Keratinocyte (primary cell): Measurements from ENCODE around the gene POFUT2. TPM values are rescaled to one million over a fixed set of nuclear protein-coding genes. Genes with fewer than 3 reads are reported as not detected.

Experiments
- DNase-seq: peaks from one replicate; pipeline ENCODE4 v3.0.0-alpha.2; 2011; ENCODE audit warnings: low read depth, missing footprints, low spot score
- FAIRE-seq: peaks from 2 replicates; lab custom pipeline; 2011; peaks lifted over from hg19 to GRCh38; lab: Jason Lieb, UNC
- H2AFZ ChIP-seq: 2 replicates; pipeline ENCODE4 v1.6.0; 2012; ENCODE audit warnings: low read length, control low read depth, inconsistent platforms; ENCODE audit not compliant: control insufficient read depth
- H3K27ac ChIP-seq: 2 replicates; pipeline ENCODE4 v1.5.1; 2011; ENCODE audit warnings: low read length; ENCODE audit not compliant: control insufficient read depth, insufficient read depth
- H3K27me3 ChIP-seq: 3 replicates; pipeline ENCODE4 v1.6.0; 2011; ENCODE audit warnings: low read length; ENCODE audit not compliant: control insufficient read depth, insufficient read depth; ENCODE audit errors: extremely low read depth
- H3K36me3 ChIP-seq, 2 experiments: 2 replicates in 1 of 2; 3 replicates in 1 of 2; pipeline ENCODE4 v1.5.1; 2011; ENCODE audit warnings: low read length in 2 of 2, mild to moderate bottlenecking in 1 of 2; ENCODE audit not compliant: control insufficient read depth in 2 of 2, insufficient read depth in 2 of 2; ENCODE audit errors: extremely low read depth in 1 of 2
- H3K4me1 ChIP-seq: 3 replicates; pipeline ENCODE4 v1.5.1; 2011; ENCODE audit warnings: low read length; ENCODE audit not compliant: control insufficient read depth, insufficient read depth; ENCODE audit errors: extremely low read depth
- H3K4me2 ChIP-seq: 3 replicates; pipeline ENCODE4 v1.6.0; 2011; ENCODE audit warnings: low read depth, low read length; ENCODE audit not compliant: control insufficient read depth, insufficient read depth; ENCODE audit errors: extremely low read depth
- H3K4me3 ChIP-seq, 3 experiments: fragments of 200-600 bp in 1 of 3; sonication (generic) in 1 of 3; 2 replicates in 2 of 3; 3 replicates in 1 of 3; pipeline ENCODE4 v1.5.1; 2011 to 2016; ENCODE audit warnings: low read length in 3 of 3, mild to moderate bottlenecking in 3 of 3, control low read depth in 2 of 3, inconsistent platforms in 1 of 3, low read depth in 1 of 3, mixed read lengths in 1 of 3, mixed run types in 1 of 3, moderate library complexity in 1 of 3; ENCODE audit not compliant: control insufficient read depth in 2 of 3, insufficient read depth in 2 of 3; ENCODE audit errors: extremely low read depth in 1 of 3
- H3K79me2 ChIP-seq: 2 replicates; pipeline ENCODE4 v1.6.0; 2012; ENCODE audit warnings: low read length; ENCODE audit not compliant: control insufficient read depth, insufficient read depth
- H3K9ac ChIP-seq: 3 replicates; pipeline ENCODE4 v1.6.0; 2011; ENCODE audit warnings: low read length; ENCODE audit not compliant: control insufficient read depth, insufficient read depth; ENCODE audit errors: extremely low read depth
- H3K9me1 ChIP-seq: 3 replicates; pipeline ENCODE4 v1.6.0; 2011; ENCODE audit warnings: low read length; ENCODE audit not compliant: control insufficient read depth, insufficient read depth; ENCODE audit errors: extremely low read depth
- H3K9me3 ChIP-seq: 2 replicates; pipeline ENCODE4 v1.5.1; 2012; ENCODE audit warnings: low read depth, low read length; ENCODE audit not compliant: control insufficient read depth
- H4K20me1 ChIP-seq: 3 replicates; pipeline ENCODE4 v1.6.0; 2011; ENCODE audit warnings: low read length; ENCODE audit not compliant: control insufficient read depth, insufficient read depth; ENCODE audit errors: extremely low read depth
- CTCF ChIP-seq, 3 experiments: IDR thresholded peaks in 1 of 3; conservative IDR thresholded peaks in 1 of 3; optimal IDR thresholded peaks in 1 of 3; 2 replicates in 2 of 3; 3 replicates in 1 of 3; pipeline versions ENCODE3 to v1.5.1; 2011; ENCODE audit warnings: low read length in 3 of 3, mild to moderate bottlenecking in 3 of 3, moderate library complexity in 2 of 3, control low read depth in 1 of 3, inconsistent platforms in 1 of 3; ENCODE audit not compliant: insufficient read depth in 2 of 3; ENCODE audit errors: extremely low read depth in 1 of 3
- EZH2 ChIP-seq: IDR thresholded peaks from one replicate; pipeline ENCODE4 v1.6.1; 2012; ENCODE audit warnings: inconsistent platforms, mild to moderate bottlenecking, low read length, moderate library complexity
- dilution Hi-C: fragments of 300-500 bp; cut with MboI; formaldehyde crosslinking; loops from one replicate; pipeline ENCODE4 v1.7.0; 2020; ENCODE audit warnings: low sequenced_read_pairs; ENCODE audit not compliant: extremely low pct_ligation_motif_present
- polyA plus RNA-seq, 5 experiments: library from polyadenylated mRNA; depleted of rRNA in 3 of 5; stranded (reverse) in 3 of 5; stranded (forward) in 1 of 5; unstranded in 1 of 5; fragments of >200 nt; gene quantifications; 1 replicate in 1 of 5; 2 replicates in 3 of 5; 3 replicates in 1 of 5; pipeline versions ENCODE4 v1.2.1 to v1.2.3, GENCODE V29; 2011 to 2012; ENCODE audit warnings: missing spikeins in 2 of 5, low read depth in 1 of 5, low replicate concordance in 1 of 5

POFUT2 gene
- polyA plus RNA-seq, 1 donor (not counting 4 experiments of a cell fraction or from before 2014, with no cell fraction given), result 8.8 TPM

- Histone ChIP-seq H3K9ac (no peak overlapping the region), H3K27me3 (peaks cover 24% of the 10 kb centered on the region), H4K20me1 (no peaks in the 10 kb centered on the region), H3K4me1 (peaks cover 8% of the 10 kb centered on the region), H2AFZ (no peak overlapping the region), H3K9me1 (no peaks in the 10 kb centered on the region), H3K4me2 (no peak overlapping the region), H3K36me3 (no peaks in the 10 kb centered on the region), H3K4me3 (no peak overlapping the region), H3K27ac (no peak overlapping the region), H3K79me2 (no peaks in the 10 kb centered on the region), H3K9me3 (no peaks in the 10 kb centered on the region)
- no peak for FAIRE-seq
- dilution Hi-C loops, result no loop called here
- no peak for DNase-seq
- no peak for TF ChIP-seq CTCF (optimal IDR thresholded peaks at IDR 0.05 in 1 of 3, IDR thresholded peaks at IDR 0.05 in 1 of 3, conservative IDR thresholded peaks at IDR 0.05 in 1 of 3; ENCODE audit: extremely low read depth in 1 of 3, insufficient read depth in 2 of 3, low read length in 3 of 3)
- TF ChIP-seq EZH2, result no peak
Measured at GRCh38 chr21:45256021-45256911, 31.4 kb downstream of the POFUT2 start.

GRCh38 chr21:45255381-45256020 lies 32.2 kb downstream of the POFUT2 start:
- H3K4me1 ChIP-seq, result peaks cover 8% of the 10 kb centered on the region
- no peaks in the 10 kb centered on the region for H3K9me1 ChIP-seq
- no peaks in the 10 kb centered on the region for H3K9me3 ChIP-seq
- dilution Hi-C loops, result no loop called here
- FAIRE-seq (no peak), DNase-seq (peak; percentile 5)
- peaks cover 24% of the 10 kb centered on the region for H3K27me3 ChIP-seq
- H3K9ac ChIP-seq, result no peak overlapping the region
- H3K79me2 ChIP-seq, result no peaks in the 10 kb centered on the region
- TF ChIP-seq EZH2 (no peak), CTCF (optimal IDR thresholded peaks at IDR 0.05 in 1 of 3, IDR thresholded peaks at IDR 0.05 in 1 of 3, conservative IDR thresholded peaks at IDR 0.05 in 1 of 3; ENCODE audit: extremely low read depth in 1 of 3, insufficient read depth in 2 of 3, low read length in 3 of 3) (no peak)
- peak overlapping the region in 1 of 3 experiments; percentile 20 for H3K4me3 ChIP-seq
- H3K4me2 ChIP-seq, result peak overlapping the region; percentile 55
- no peaks in the 10 kb centered on the region for H3K36me3 ChIP-seq
- no peaks in the 10 kb centered on the region for H4K20me1 ChIP-seq
- no peak overlapping the region for H2AFZ ChIP-seq
- no peak overlapping the region for H3K27ac ChIP-seq
